Osteocyte (in vitro differentiated cells): ENCODE results near the gene NCK2. TPM values are rescaled to one million over a fixed set of nuclear protein-coding genes. Genes with fewer than 3 reads are reported as not detected.

Experiments used
- DNase-seq: peaks from one replicate; pipeline ENCODE4 v3.0.0; 2021; ENCODE audit warnings: mixed read lengths; ENCODE audit not compliant: unreplicated experiment; ENCODE audit errors: extremely low spot score
- H3K27ac Mint-ChIP-seq: one replicate; pipeline ENCODE4 v1.8.0; 2021; ENCODE audit warnings: mild to moderate bottlenecking, mixed read lengths; ENCODE audit not compliant: unreplicated experiment
- H3K27me3 Mint-ChIP-seq: one replicate; pipeline ENCODE4 v1.8.0; 2021; ENCODE audit warnings: mixed read lengths; ENCODE audit not compliant: unreplicated experiment
- H3K36me3 Mint-ChIP-seq: one replicate; pipeline ENCODE4 v1.8.0; 2021; ENCODE audit warnings: mixed read lengths; ENCODE audit not compliant: unreplicated experiment
- H3K4me1 Mint-ChIP-seq: one replicate; pipeline ENCODE4 v1.8.0; 2021; ENCODE audit warnings: mixed read lengths; ENCODE audit not compliant: unreplicated experiment
- H3K4me3 Mint-ChIP-seq: one replicate; pipeline ENCODE4 v1.8.0; 2021; ENCODE audit warnings: mild to moderate bottlenecking, moderate library complexity, mixed read lengths; ENCODE audit not compliant: unreplicated experiment
- H3K9me3 Mint-ChIP-seq: one replicate; pipeline ENCODE4 v1.8.0; 2021; ENCODE audit warnings: mixed read lengths; ENCODE audit not compliant: unreplicated experiment
- total RNA-seq: library from RNA; stranded (reverse); gene quantifications from 2 replicates; pipeline ENCODE4 v1.2.1, GENCODE V29; 2021
- TF ChIP-seq, protein P1 (sequence below): fragments of 200-600 bp; sonication (generic); IDR thresholded peaks from 2 replicates; pipeline ENCODE4 v1.5.0; 2021; ENCODE audit warnings: antibody characterized with exemption, mild to moderate bottlenecking, moderate library complexity

Gene NCK2
- total RNA-seq, 1 donor from 2014 or later: 39.5 TPM

DNA sequence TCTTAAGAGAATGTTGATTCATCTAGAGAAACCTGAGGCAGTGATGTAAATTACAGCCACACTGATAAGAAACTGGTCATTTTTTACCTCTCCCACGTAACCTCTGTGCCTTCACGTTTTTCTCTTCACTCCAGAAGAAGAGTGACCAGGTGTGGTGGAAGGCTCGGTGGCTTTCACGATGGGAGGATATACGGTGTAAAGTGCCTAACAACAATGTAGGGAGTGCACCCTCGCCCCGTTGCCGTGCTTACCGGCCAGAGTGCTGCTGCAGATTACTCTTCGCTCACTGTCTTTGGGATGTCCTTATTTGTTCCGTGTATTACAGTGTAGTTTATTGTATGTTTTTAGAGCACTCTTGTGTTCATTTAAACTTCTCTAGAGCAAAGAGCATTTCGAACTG, 46.5 kb downstream of the NCK2 start:
- no peaks in the 10 kb centered on the region for H3K27me3 Mint-ChIP-seq
- no peaks in the 10 kb centered on the region for H3K9me3 Mint-ChIP-seq
- peaks cover 36% of the 10 kb centered on the region for H3K4me1 Mint-ChIP-seq
- H3K27ac Mint-ChIP-seq: no peak overlapping the region
- DNase-seq: no peak
- H3K4me3 Mint-ChIP-seq: no peak overlapping the region
- TF ChIP-seq, protein P1, sequence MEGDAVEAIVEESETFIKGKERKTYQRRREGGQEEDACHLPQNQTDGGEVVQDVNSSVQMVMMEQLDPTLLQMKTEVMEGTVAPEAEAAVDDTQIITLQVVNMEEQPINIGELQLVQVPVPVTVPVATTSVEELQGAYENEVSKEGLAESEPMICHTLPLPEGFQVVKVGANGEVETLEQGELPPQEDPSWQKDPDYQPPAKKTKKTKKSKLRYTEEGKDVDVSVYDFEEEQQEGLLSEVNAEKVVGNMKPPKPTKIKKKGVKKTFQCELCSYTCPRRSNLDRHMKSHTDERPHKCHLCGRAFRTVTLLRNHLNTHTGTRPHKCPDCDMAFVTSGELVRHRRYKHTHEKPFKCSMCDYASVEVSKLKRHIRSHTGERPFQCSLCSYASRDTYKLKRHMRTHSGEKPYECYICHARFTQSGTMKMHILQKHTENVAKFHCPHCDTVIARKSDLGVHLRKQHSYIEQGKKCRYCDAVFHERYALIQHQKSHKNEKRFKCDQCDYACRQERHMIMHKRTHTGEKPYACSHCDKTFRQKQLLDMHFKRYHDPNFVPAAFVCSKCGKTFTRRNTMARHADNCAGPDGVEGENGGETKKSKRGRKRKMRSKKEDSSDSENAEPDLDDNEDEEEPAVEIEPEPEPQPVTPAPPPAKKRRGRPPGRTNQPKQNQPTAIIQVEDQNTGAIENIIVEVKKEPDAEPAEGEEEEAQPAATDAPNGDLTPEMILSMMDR: no peak
- H3K36me3 Mint-ChIP-seq: no peaks in the 10 kb centered on the region

GRCh38 chr2:105792561-105792960, 47.8 kb downstream of the NCK2 start:
- H3K27ac Mint-ChIP-seq: no peak overlapping the region
- no peaks in the 10 kb centered on the region for H3K9me3 Mint-ChIP-seq
- no peaks in the 10 kb centered on the region for H3K36me3 Mint-ChIP-seq
- peaks cover 49% of the 10 kb centered on the region for H3K4me1 Mint-ChIP-seq
- H3K27me3 Mint-ChIP-seq: no peaks in the 10 kb centered on the region
- no peak for DNase-seq
- TF ChIP-seq, protein P1: no peak
- no peak overlapping the region for H3K4me3 Mint-ChIP-seq

- no peaks in the 10 kb centered on the region for H3K27me3 Mint-ChIP-seq
- H3K27ac Mint-ChIP-seq: no peak overlapping the region
- peaks cover 57% of the 10 kb centered on the region for H3K4me1 Mint-ChIP-seq
- TF ChIP-seq, protein P1: no peak
- H3K36me3 Mint-ChIP-seq: no peaks in the 10 kb centered on the region
- H3K9me3 Mint-ChIP-seq: no peaks in the 10 kb centered on the region
- DNase-seq: no peak
- H3K4me3 Mint-ChIP-seq: no peak overlapping the region
Measured at GRCh38 chr2:105793196-105793975, 48.7 kb downstream of the NCK2 start.

- H3K27me3 Mint-ChIP-seq: no peaks in the 10 kb centered on the region
- H3K9me3 Mint-ChIP-seq: no peaks in the 10 kb centered on the region
- no peak overlapping the region for H3K4me3 Mint-ChIP-seq
- H3K27ac Mint-ChIP-seq: no peak overlapping the region
- H3K4me1 Mint-ChIP-seq: peaks cover 59% of the 10 kb centered on the region
- TF ChIP-seq, protein P1: no peak
- DNase-seq: no peak
- H3K36me3 Mint-ChIP-seq: no peaks in the 10 kb centered on the region
Measured at GRCh38 chr2:105794926-105795574, 50.3 kb downstream of the NCK2 start.

- no peak overlapping the region for H3K27ac Mint-ChIP-seq
- H3K4me3 Mint-ChIP-seq: peak overlapping the region; percentile 30
- DNase-seq: no peak
- TF ChIP-seq, protein P1: no peak
- peaks cover 59% of the 10 kb centered on the region for H3K4me1 Mint-ChIP-seq
- H3K36me3 Mint-ChIP-seq: peaks cover 2% of the 10 kb centered on the region
- H3K9me3 Mint-ChIP-seq: no peaks in the 10 kb centered on the region
- H3K27me3 Mint-ChIP-seq: no peaks in the 10 kb centered on the region
Measured at GRCh38 chr2:105795575-105795934, 50.8 kb downstream of the NCK2 start.
